Esophagus muscularis mucosa (tissue), 4 donors: ENCODE data around the gene SMAD1. TPM values are rescaled to one million over a fixed set of nuclear protein-coding genes. Genes with fewer than 3 reads are reported as not detected.

Experiments
- DNase-seq: peaks from one replicate; pipeline ENCODE4 v3.0.0-alpha.2; 2017; ENCODE audit errors: extremely low spot score
- H3K27ac ChIP-seq, 4 donors: fragments of 200-600 bp; sonication (generic); replicated peaks in 1 of 4; 1 replicate in 3 of 4; 2 replicates in 1 of 4; pipeline ENCODE4 v1.5.1; 2016 to 2019; ENCODE audit warnings: mild to moderate bottlenecking in 1 of 4
- H3K27me3 ChIP-seq, 4 donors: fragments of 200-600 bp; sonication (generic); one replicate each; pipeline versions ENCODE4 v1.5.1 to v1.6.0; 2016 to 2019
- H3K36me3 ChIP-seq, 4 donors: fragments of 200-600 bp; sonication (generic); one replicate each; pipeline ENCODE4 v1.5.1; 2016 to 2019
- H3K4me1 ChIP-seq, 4 donors: fragments of 200-600 bp; sonication (generic); one replicate each; pipeline ENCODE4 v1.5.1; 2016 to 2019
- H3K4me3 ChIP-seq, 4 donors: fragments of 200-600 bp; sonication (generic); 1 replicate in 2 of 4; 2 replicates in 2 of 4; pipeline ENCODE4 v1.5.1; 2016 to 2019; ENCODE audit warnings: mild to moderate bottlenecking in 4 of 4, moderate library complexity in 1 of 4
- H3K9me3 ChIP-seq, 4 donors: fragments of 200-600 bp; sonication (generic); 1 replicate in 3 of 4; 2 replicates in 1 of 4; pipeline ENCODE4 v1.5.1; 2016 to 2019
- EP300 ChIP-seq: sonication (generic); formaldehyde crosslinking; IDR thresholded peaks from one replicate; pipeline ENCODE4 v1.6.1; 2017; ENCODE audit warnings: antibody characterized with exemption
- POLR2A ChIP-seq: fragments of 450-650 bp; IDR thresholded peaks from one replicate; pipeline ENCODE4 v1.6.1; 2017; ENCODE audit warnings: antibody characterized with exemption, moderate library complexity, mild to moderate bottlenecking, low read depth
- POLR2AphosphoS5 ChIP-seq, 2 donors: sonication (generic); formaldehyde crosslinking; IDR thresholded peaks; one replicate each; pipeline ENCODE4 v1.6.1; 2017; ENCODE audit warnings: antibody characterized with exemption in 2 of 2
- WGBS: methylation state at CpG from one replicate; pipeline ENCODE4 v1.1.5; 2018; 5-methylcytosine and 5-hydroxymethylcytosine counted together
- intact Hi-C: fragments of 100-400 bp; cut with DNase I; formaldehyde crosslinking; loops from one replicate; pipeline ENCODE4 v1.15.1; 2023
- total RNA-seq, 4 donors: library from RNA; depleted of rRNA; stranded (reverse); fragments of >200 nt; gene quantifications; one replicate each; pipeline versions ENCODE4 v1.1.0 to v1.2.1, GENCODE V29; 2016
- TF ChIP-seq, protein P1 (sequence below), 3 experiments: fragments of 200-600 bp in 2 of 3; fragments of 450-650 bp in 1 of 3; sonication (generic) in 2 of 3; IDR thresholded peaks; one replicate each; pipeline ENCODE4 v1.5.1; 2017 to 2019; ENCODE audit warnings: antibody characterized with exemption in 3 of 3, mild to moderate bottlenecking in 2 of 3, moderate library complexity in 1 of 3

Gene SMAD1
- total RNA-seq, 4 donors from 2014 or later = 19.5 to 34.3 (median 29.2) TPM

DNA sequence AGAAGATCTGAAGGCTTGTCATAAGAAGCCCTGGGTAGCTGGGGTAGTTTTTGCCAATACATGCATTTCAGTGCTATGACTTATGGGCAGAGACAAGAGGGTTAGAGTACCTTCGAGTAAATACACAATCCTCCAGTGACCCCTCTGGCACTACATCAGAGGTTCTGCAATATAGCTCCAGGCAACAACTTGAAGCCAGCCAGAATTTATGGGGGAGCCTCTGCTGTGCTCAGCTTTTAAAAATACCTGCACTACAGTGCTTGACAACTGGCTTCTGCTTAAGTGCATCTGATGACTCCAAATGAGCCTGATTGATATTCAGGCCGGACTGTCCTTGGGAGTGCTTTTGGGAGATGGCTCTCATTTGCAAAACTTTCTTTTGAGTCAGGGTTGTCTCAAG, 44.9 kb upstream of the SMAD1 start:
- no peaks in the 10 kb centered on the region for H3K27me3 ChIP-seq
- no peak overlapping the region for H3K27ac ChIP-seq
- no peak overlapping the region for H3K4me3 ChIP-seq
- H3K36me3 ChIP-seq = no peaks in the 10 kb centered on the region
- peaks cover 0 to 12% (median 0%) of the 10 kb centered on the region in 4 donors for H3K9me3 ChIP-seq
- intact Hi-C loops = no loop called here
- TF ChIP-seq POLR2AphosphoS5 (IDR thresholded peaks at IDR 0.05) = no peak
- no peak for TF ChIP-seq EP300
- TF ChIP-seq POLR2A = no peak
- TF ChIP-seq, protein P1, sequence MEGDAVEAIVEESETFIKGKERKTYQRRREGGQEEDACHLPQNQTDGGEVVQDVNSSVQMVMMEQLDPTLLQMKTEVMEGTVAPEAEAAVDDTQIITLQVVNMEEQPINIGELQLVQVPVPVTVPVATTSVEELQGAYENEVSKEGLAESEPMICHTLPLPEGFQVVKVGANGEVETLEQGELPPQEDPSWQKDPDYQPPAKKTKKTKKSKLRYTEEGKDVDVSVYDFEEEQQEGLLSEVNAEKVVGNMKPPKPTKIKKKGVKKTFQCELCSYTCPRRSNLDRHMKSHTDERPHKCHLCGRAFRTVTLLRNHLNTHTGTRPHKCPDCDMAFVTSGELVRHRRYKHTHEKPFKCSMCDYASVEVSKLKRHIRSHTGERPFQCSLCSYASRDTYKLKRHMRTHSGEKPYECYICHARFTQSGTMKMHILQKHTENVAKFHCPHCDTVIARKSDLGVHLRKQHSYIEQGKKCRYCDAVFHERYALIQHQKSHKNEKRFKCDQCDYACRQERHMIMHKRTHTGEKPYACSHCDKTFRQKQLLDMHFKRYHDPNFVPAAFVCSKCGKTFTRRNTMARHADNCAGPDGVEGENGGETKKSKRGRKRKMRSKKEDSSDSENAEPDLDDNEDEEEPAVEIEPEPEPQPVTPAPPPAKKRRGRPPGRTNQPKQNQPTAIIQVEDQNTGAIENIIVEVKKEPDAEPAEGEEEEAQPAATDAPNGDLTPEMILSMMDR (IDR thresholded peaks at IDR 0.05) = no peak
- DNase-seq = no peak
- no peaks in the 10 kb centered on the region for H3K4me1 ChIP-seq
- WGBS = 61% methylated on average over 2 of the region's 2 CpGs

DNA sequence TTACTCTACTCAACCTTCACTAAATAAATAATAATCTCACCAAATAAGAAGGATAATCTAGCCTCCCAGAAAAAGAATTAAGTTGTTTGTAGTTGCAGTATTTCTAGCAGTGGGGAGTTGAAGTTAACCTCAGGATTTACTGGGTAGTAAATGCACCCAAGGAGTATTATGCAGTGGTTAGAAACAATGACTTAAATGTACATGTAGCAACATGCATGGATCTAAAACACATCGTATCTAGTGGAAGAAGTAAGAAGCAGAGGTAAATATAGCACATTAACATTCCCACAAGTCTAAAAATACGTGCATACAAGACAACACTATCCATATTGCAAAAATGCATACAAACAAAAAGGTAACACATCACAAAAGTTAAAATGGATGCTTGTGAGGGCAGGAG, 44.2 kb upstream of the SMAD1 start:
- 91% methylated on average over 2 of the region's 2 CpGs for WGBS
- Histone ChIP-seq H3K4me3 (no peak overlapping the region), H3K4me1 (no peaks in the 10 kb centered on the region), H3K27ac (no peak overlapping the region), H3K9me3 (peaks cover 0 to 12% (median 0%) of the 10 kb centered on the region in 4 donors), H3K36me3 (no peaks in the 10 kb centered on the region), H3K27me3 (no peaks in the 10 kb centered on the region)
- no peak for DNase-seq
- intact Hi-C loops = no loop called here
- TF ChIP-seq EP300 (no peak), POLR2AphosphoS5 (IDR thresholded peaks at IDR 0.05) (no peak), POLR2A (no peak)
- TF ChIP-seq, protein P1 (IDR thresholded peaks at IDR 0.05) = no peak

DNA sequence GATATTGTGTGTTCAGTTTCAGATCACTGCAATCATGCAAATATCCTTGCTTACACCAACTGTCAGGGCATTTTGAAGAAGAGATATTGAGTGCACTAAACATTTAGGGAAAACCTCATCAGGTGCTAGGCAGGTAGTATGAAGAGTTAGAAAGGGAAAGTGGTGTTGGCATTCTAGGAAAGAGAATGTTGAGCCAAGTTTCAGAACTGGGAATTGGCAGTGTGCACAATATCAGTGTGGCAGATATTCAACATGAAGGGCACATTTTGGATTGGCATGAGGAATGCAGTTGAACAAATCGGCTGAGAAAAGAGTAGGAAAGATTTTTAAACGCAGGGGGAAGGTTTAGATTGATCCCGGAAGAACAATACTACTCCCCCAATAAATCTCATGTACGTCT, 43.4 kb upstream of the SMAD1 start:
- no peak overlapping the region for H3K4me3 ChIP-seq
- no peaks in the 10 kb centered on the region for H3K36me3 ChIP-seq
- no peak for DNase-seq
- H3K9me3 ChIP-seq = peaks cover 0 to 12% (median 0%) of the 10 kb centered on the region in 4 donors
- intact Hi-C loops = no loop called here
- 83% methylated on average over 4 of the region's 4 CpGs for WGBS
- H3K27ac ChIP-seq = no peak overlapping the region
- TF ChIP-seq EP300 (no peak), POLR2A (no peak)
- H3K27me3 ChIP-seq = no peaks in the 10 kb centered on the region
- no peaks in the 10 kb centered on the region for H3K4me1 ChIP-seq

DNA sequence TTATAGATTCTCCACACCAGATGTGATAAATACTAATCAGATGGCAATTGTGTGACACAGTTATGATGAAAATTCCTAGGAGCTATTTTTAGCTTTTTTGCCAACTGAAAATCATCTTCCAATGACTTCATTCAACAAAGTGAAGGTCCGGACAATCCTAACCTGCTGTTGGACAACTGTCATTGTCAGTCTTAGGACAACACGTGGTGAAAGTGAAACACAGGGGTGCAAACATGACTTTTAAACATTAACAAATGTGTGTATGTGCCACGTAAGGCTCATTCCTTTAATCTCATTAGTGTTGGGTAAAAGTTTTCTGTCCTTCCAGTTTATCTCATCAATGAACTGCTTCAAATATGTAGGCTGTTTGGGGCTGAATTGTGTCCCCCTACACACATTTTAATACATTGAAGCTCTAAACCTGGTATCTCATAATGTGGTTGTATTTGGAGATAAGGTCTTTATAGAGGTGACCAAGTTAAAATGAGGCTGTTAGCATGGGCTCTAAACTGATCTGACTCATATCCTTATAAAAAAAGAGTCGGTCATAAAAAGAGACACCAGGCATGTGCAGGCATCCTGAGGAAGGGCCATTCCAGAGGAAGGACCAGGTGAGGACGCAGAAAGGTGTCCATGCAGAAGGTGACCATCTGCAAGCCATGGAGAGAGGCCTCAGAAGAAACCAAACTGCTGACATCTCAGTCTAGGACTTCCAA, 41.2 kb upstream of the SMAD1 start:
- no peak for TF ChIP-seq POLR2AphosphoS5 (IDR thresholded peaks at IDR 0.05)
- no peak for TF ChIP-seq EP300
- TF ChIP-seq, protein P1 (IDR thresholded peaks at IDR 0.05) = no peak
- TF ChIP-seq POLR2A = no peak
- Histone ChIP-seq H3K36me3 (no peaks in the 10 kb centered on the region), H3K27me3 (no peaks in the 10 kb centered on the region), H3K4me3 (no peak overlapping the region), H3K9me3 (no peaks in the 10 kb centered on the region), H3K4me1 (no peaks in the 10 kb centered on the region), H3K27ac (no peak overlapping the region)
- 90% methylated on average over 5 of the region's 5 CpGs for WGBS
- intact Hi-C loops = no loop called here
- DNase-seq = no peak

DNA sequence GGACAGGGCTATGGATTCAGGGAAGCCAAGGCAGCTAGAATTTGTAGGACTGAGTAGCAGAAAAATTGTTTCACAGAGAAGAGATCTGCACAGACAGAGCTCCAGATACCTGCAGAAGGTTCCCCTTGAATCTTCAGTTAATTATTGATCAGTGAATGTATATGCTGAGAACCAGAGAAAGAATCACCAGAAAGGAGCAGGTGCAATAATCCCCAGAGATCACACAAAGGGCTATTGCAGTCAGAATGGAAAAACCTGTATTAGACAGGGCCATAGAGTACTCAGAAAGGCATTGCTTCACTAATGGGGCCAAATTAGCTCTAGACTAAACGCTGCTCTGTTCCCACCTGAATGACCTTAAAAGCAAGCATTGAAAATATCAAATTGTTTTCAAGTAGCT, 35.5 kb upstream of the SMAD1 start:
- H3K27ac ChIP-seq = no peak overlapping the region
- intact Hi-C loops = no loop called here
- no peaks in the 10 kb centered on the region for H3K4me1 ChIP-seq
- H3K9me3 ChIP-seq = no peaks in the 10 kb centered on the region
- H3K36me3 ChIP-seq = no peaks in the 10 kb centered on the region
- 91% methylated on average over 1 of the region's 1 CpG for WGBS
- DNase-seq = no peak
- no peak for TF ChIP-seq EP300
- TF ChIP-seq POLR2A = no peak
- TF ChIP-seq, protein P1 (IDR thresholded peaks at IDR 0.05) = no peak
- TF ChIP-seq POLR2AphosphoS5 (IDR thresholded peaks at IDR 0.05) = no peak
- H3K4me3 ChIP-seq = no peak overlapping the region
- no peaks in the 10 kb centered on the region for H3K27me3 ChIP-seq
